Measurements from ENCODE around the gene CANT1.
A peak's percentile ranks its signal among the peaks of the same experiment; 100 is the strongest.

The CANT1 gene

GRCh38 chr17:78991906-78992532 is 17.5 kb downstream of the CANT1 start:
- Histone ChIP-seq H3K27ac (ENCODE audit: low read depth, low read length) (no peak overlapping the region), H3K4me1 (ENCODE audit: insufficient read depth, low read length) (no peaks in the 10 kb centered on the region), H3K9ac (ENCODE audit: low read depth, low read length) (no peak overlapping the region), H3K27me3 (ENCODE audit: insufficient read depth, low read length) (no peaks in the 10 kb centered on the region; the same call in 1 of the 2 replicates), H3K36me3 (ENCODE audit: insufficient read depth, low read length) (peaks cover 24% of the 10 kb centered on the region), H3K9me3 (ENCODE audit: insufficient read depth, low read depth, low read length) (no peaks in the 10 kb centered on the region), H3K4me3 (ENCODE audit: low read length) (no peak overlapping the region)
- WGBS: 96% methylated on average over 22 of the region's 22 CpGs

GRCh38 chr17:78991017-78991738 is 18.4 kb downstream of the CANT1 start:
- H3K36me3 ChIP-seq (ENCODE audit: insufficient read depth, low read length): peaks cover 16% of the 10 kb centered on the region
- H3K9ac ChIP-seq (ENCODE audit: low read depth, low read length): no peak overlapping the region
- H3K4me3 ChIP-seq (ENCODE audit: low read length): no peak overlapping the region
- H3K4me1 ChIP-seq (ENCODE audit: insufficient read depth, low read length): peaks cover 8% of the 10 kb centered on the region
- no peaks in the 10 kb centered on the region for H3K9me3 ChIP-seq (ENCODE audit: insufficient read depth, low read depth, low read length)
- 96% methylated on average over 33 of the region's 33 CpGs for whole genome bisulfite sequencing
- H3K27ac ChIP-seq (ENCODE audit: low read depth, low read length): no peak overlapping the region
- H3K27me3 ChIP-seq (ENCODE audit: insufficient read depth, low read length): no peaks in the 10 kb centered on the region

- H3K9ac ChIP-seq (ENCODE audit: low read depth, low read length): no peak overlapping the region
- H3K4me3 ChIP-seq (ENCODE audit: low read length): no peak overlapping the region
- no peak overlapping the region for H3K27ac ChIP-seq (ENCODE audit: low read depth, low read length)
- 97% methylated on average over 29 of the region's 29 CpGs for WGBS
- peaks cover 9% of the 10 kb centered on the region for H3K4me1 ChIP-seq (ENCODE audit: insufficient read depth, low read length)
- no peaks in the 10 kb centered on the region for H3K9me3 ChIP-seq (ENCODE audit: insufficient read depth, low read depth, low read length)
- H3K27me3 ChIP-seq (ENCODE audit: insufficient read depth, low read length): no peaks in the 10 kb centered on the region
- H3K36me3 ChIP-seq (ENCODE audit: insufficient read depth, low read length): peaks cover 16% of the 10 kb centered on the region; the same call in 1 of the 2 replicates
Observed at GRCh38 chr17:78990349-78991016, 19.1 kb downstream of the CANT1 start.

GRCh38 chr17:78988152-78988551 is 21.4 kb downstream of the CANT1 start:
- Histone ChIP-seq H3K36me3 (ENCODE audit: insufficient read depth, low read length) (peaks cover 10% of the 10 kb centered on the region; the same call in 1 of the 2 replicates), H3K4me1 (ENCODE audit: insufficient read depth, low read length) (peaks cover 9% of the 10 kb centered on the region), H3K9ac (ENCODE audit: low read depth, low read length) (no peak overlapping the region), H3K27me3 (ENCODE audit: insufficient read depth, low read length) (no peaks in the 10 kb centered on the region), H3K9me3 (ENCODE audit: insufficient read depth, low read depth, low read length) (no peaks in the 10 kb centered on the region), H3K27ac (ENCODE audit: low read depth, low read length) (no peak overlapping the region), H3K4me3 (ENCODE audit: low read length) (no peak overlapping the region)
- WGBS: 94% methylated on average over 6 of the region's 6 CpGs

- Histone ChIP-seq H3K4me1 (ENCODE audit: insufficient read depth, low read length) (peaks cover 9% of the 10 kb centered on the region), H3K4me3 (ENCODE audit: low read length) (no peak overlapping the region), H3K36me3 (ENCODE audit: insufficient read depth, low read length) (peaks cover 7% of the 10 kb centered on the region; the same call in 1 of the 2 replicates), H3K9me3 (ENCODE audit: insufficient read depth, low read depth, low read length) (no peaks in the 10 kb centered on the region), H3K27me3 (ENCODE audit: insufficient read depth, low read length) (no peaks in the 10 kb centered on the region), H3K9ac (ENCODE audit: low read depth, low read length) (peak overlapping the region; percentile 32; the same call in 1 of the 2 replicates), H3K27ac (ENCODE audit: low read depth, low read length) (0 out of 2 replicates have a peak overlapping the region, but pooled peaks have one; percentile 41)
- 24% methylated on average over 15 of the region's 15 CpGs for WGBS
Observed at GRCh38 chr17:78986649-78987328, 22.8 kb downstream of the CANT1 start.

- Histone ChIP-seq H3K4me3 (ENCODE audit: low read length) (no peak overlapping the region), H3K4me1 (ENCODE audit: insufficient read depth, low read length) (peaks cover 9% of the 10 kb centered on the region), H3K36me3 (ENCODE audit: insufficient read depth, low read length) (peaks cover 5% of the 10 kb centered on the region; the same call in 1 of the 2 replicates), H3K27ac (ENCODE audit: low read depth, low read length) (no peak overlapping the region), H3K9me3 (ENCODE audit: insufficient read depth, low read depth, low read length) (no peaks in the 10 kb centered on the region), H3K27me3 (ENCODE audit: insufficient read depth, low read length) (no peaks in the 10 kb centered on the region), H3K9ac (ENCODE audit: low read depth, low read length) (no peak overlapping the region)
- WGBS: 90% methylated on average over 4 of the region's 6 CpGs
Observed at GRCh38 chr17:78986048-78986648, 23.4 kb downstream of the CANT1 start.

GRCh38 chr17:78985395-78985794 is 24.2 kb downstream of the CANT1 start:
- 97% methylated on average over 5 of the region's 5 CpGs for WGBS
- Histone ChIP-seq H3K4me1 (ENCODE audit: insufficient read depth, low read length) (peaks cover 10% of the 10 kb centered on the region), H3K4me3 (ENCODE audit: low read length) (no peak overlapping the region), H3K9me3 (ENCODE audit: insufficient read depth, low read depth, low read length) (no peaks in the 10 kb centered on the region), H3K36me3 (ENCODE audit: insufficient read depth, low read length) (0 out of 2 replicates have a peak, but pooled peaks cover 2% of the 10 kb centered on the region), H3K9ac (ENCODE audit: low read depth, low read length) (no peak overlapping the region), H3K27ac (ENCODE audit: low read depth, low read length) (no peak overlapping the region), H3K27me3 (ENCODE audit: insufficient read depth, low read length) (no peaks in the 10 kb centered on the region)

GRCh38 chr17:78981010-78981888 is 28.3 kb downstream of the CANT1 start:
- H3K36me3 ChIP-seq (ENCODE audit: insufficient read depth, low read length): no peaks in the 10 kb centered on the region
- WGBS: 81% methylated on average over 16 of the region's 16 CpGs
- H3K27ac ChIP-seq (ENCODE audit: low read depth, low read length): no peak overlapping the region
- no peak overlapping the region for H3K9ac ChIP-seq (ENCODE audit: low read depth, low read length)
- H3K4me1 ChIP-seq (ENCODE audit: insufficient read depth, low read length): peaks cover 8% of the 10 kb centered on the region
- H3K9me3 ChIP-seq (ENCODE audit: insufficient read depth, low read depth, low read length): no peaks in the 10 kb centered on the region
- H3K4me3 ChIP-seq (ENCODE audit: low read length): no peak overlapping the region
- no peaks in the 10 kb centered on the region for H3K27me3 ChIP-seq (ENCODE audit: insufficient read depth, low read length)

GRCh38 chr17:78980624-78980972 is 29.0 kb downstream of the CANT1 start:
- H3K4me3 ChIP-seq (ENCODE audit: low read length): no peak overlapping the region
- H3K27me3 ChIP-seq (ENCODE audit: insufficient read depth, low read length): no peaks in the 10 kb centered on the region
- no peak overlapping the region for H3K27ac ChIP-seq (ENCODE audit: low read depth, low read length)
- WGBS: 87% methylated on average over 8 of the region's 8 CpGs
- H3K9me3 ChIP-seq (ENCODE audit: insufficient read depth, low read depth, low read length): no peaks in the 10 kb centered on the region
- H3K36me3 ChIP-seq (ENCODE audit: insufficient read depth, low read length): no peaks in the 10 kb centered on the region
- peaks cover 6% of the 10 kb centered on the region; the same call in 1 of the 2 replicates for H3K4me1 ChIP-seq (ENCODE audit: insufficient read depth, low read length)
- H3K9ac ChIP-seq (ENCODE audit: low read depth, low read length): no peak overlapping the region
